SH-SY5Y (cell line): ENCODE results near the gene ENPP5.

Experiments used
- GATA2 ChIP-seq: IDR thresholded peaks from 2 replicates; pipeline ENCODE4 v1.6.1; 2011; ENCODE audit warnings: mild to moderate bottlenecking, low read depth, low read length
- GATA3 ChIP-seq: IDR thresholded peaks from 2 replicates; pipeline ENCODE4 v1.6.1; 2011; ENCODE audit warnings: low read depth, mild to moderate bottlenecking, low read length, moderate library complexity

GRCh38 chr6:46199387-46199786 is 28.6 kb upstream of the ENPP5 start:
- TF ChIP-seq GATA2, result no peak
- no peak for TF ChIP-seq GATA3
